Fibroblast of lung (primary cell): Measurements from ENCODE around the gene GARIN5B. TPM values are rescaled to one million over a fixed set of nuclear protein-coding genes. Genes with fewer than 3 reads are reported as not detected.
"Not testable (repeated sequence)": the region's sequence is repeated elsewhere in the genome, so short reads cannot be mapped to it uniquely, and the experiment has no call there.

Experiments
- DNase-seq, 2 donors: peaks; one replicate each; pipeline versions ENCODE4 v3.0.0 to v3.0.0-alpha.2; 2010; ENCODE audit warnings: low read depth in 2 of 2
- H2AFZ ChIP-seq: 2 replicates; pipeline ENCODE4 v1.5.1; 2012; ENCODE audit warnings: low read length, control low read depth, inconsistent platforms
- H3K27ac ChIP-seq: 2 replicates; pipeline ENCODE4 v1.5.1; 2011; ENCODE audit warnings: low read length, control low read depth; ENCODE audit not compliant: insufficient read depth
- H3K27me3 ChIP-seq: 2 replicates; pipeline ENCODE4 v1.5.1; 2011; ENCODE audit warnings: mild to moderate bottlenecking, low read length; ENCODE audit not compliant: control insufficient read depth, insufficient read depth
- H3K36me3 ChIP-seq: 2 replicates; pipeline ENCODE4 v1.5.1; 2011; ENCODE audit warnings: low read length; ENCODE audit not compliant: control insufficient read depth, insufficient read depth
- H3K4me1 ChIP-seq: 2 replicates; pipeline ENCODE4 v1.5.1; 2011; ENCODE audit warnings: low read length; ENCODE audit not compliant: control insufficient read depth, insufficient read depth; ENCODE audit errors: extremely low read depth
- H3K4me2 ChIP-seq: 2 replicates; pipeline ENCODE4 v1.5.1; 2011; ENCODE audit warnings: low read length, control low read depth; ENCODE audit not compliant: insufficient read depth; ENCODE audit errors: extremely low read depth
- H3K4me3 ChIP-seq, 4 experiments: fragments of 200-600 bp in 1 of 4; sonication (generic) in 1 of 4; replicated peaks in 1 of 4; 2 replicates each; pipeline ENCODE4 v1.5.1; 2011 to 2016; ENCODE audit warnings: low read length in 4 of 4, low read depth in 3 of 4, mild to moderate bottlenecking in 3 of 4, control low read depth in 2 of 4, inconsistent platforms in 1 of 4, mixed read lengths in 1 of 4; ENCODE audit not compliant: insufficient read depth in 1 of 4; ENCODE audit errors: control extremely low read depth in 1 of 4
- H3K79me2 ChIP-seq: 2 replicates; pipeline ENCODE4 v1.5.1; 2012; ENCODE audit warnings: mild to moderate bottlenecking, low read length, inconsistent platforms; ENCODE audit not compliant: control insufficient read depth, insufficient read depth
- H3K9ac ChIP-seq: 2 replicates; pipeline ENCODE4 v1.5.1; 2011; ENCODE audit warnings: mild to moderate bottlenecking, low read length, control low read depth; ENCODE audit not compliant: insufficient read depth
- H3K9me3 ChIP-seq: 2 replicates; pipeline ENCODE4 v1.5.1; 2012; ENCODE audit warnings: low read depth, low read length; ENCODE audit not compliant: control insufficient read depth, insufficient read depth
- H4K20me1 ChIP-seq: 2 replicates; pipeline ENCODE4 v1.5.1; 2011; ENCODE audit warnings: low read length; ENCODE audit not compliant: control insufficient read depth, insufficient read depth; ENCODE audit errors: extremely low read depth
- CTCF ChIP-seq, 2 donors: IDR thresholded peaks in 1 of 2; conservative IDR thresholded peaks in 1 of 2; 1 replicate in 1 of 2; 2 replicates in 1 of 2; pipeline ENCODE4 v1.5.1; 2011 to 2012; ENCODE audit warnings: low read length in 2 of 2, control low read depth in 1 of 2, inconsistent platforms in 1 of 2, low read depth in 1 of 2, mild to moderate bottlenecking in 1 of 2
- EZH2 ChIP-seq: IDR thresholded peaks from 2 replicates; pipeline ENCODE4 v1.5.1; 2012; ENCODE audit warnings: low read length, control low read depth, mild to moderate bottlenecking; ENCODE audit errors: missing control alignments
- polyA minus RNA-seq: library from RNA; depleted of rRNA, polyadenylated mRNA; stranded (reverse); fragments of >200 nt; gene quantifications from 2 replicates; pipeline ENCODE4 v1.2.3, GENCODE V29; 2011; ENCODE audit warnings: low replicate concordance
- polyA plus RNA-seq, 2 donors: library from polyadenylated mRNA; depleted of rRNA in 1 of 2; stranded (reverse) in 1 of 2; unstranded in 1 of 2; fragments of >200 nt; gene quantifications; 2 replicates each; pipeline ENCODE4 v1.2.1, GENCODE V29; 2011 to 2012; ENCODE audit warnings: missing spikeins in 1 of 2
- total RNA-seq: library from RNA; depleted of rRNA; stranded (reverse); fragments of >200 nt; gene quantifications from 2 replicates; pipeline ENCODE4 v1.2.1, GENCODE V29; 2014

Gene GARIN5B
- not detected in 2 replicates for total RNA-seq
- polyA plus RNA-seq, result not detected in 2 replicates
- polyA plus RNA-seq (2012), result not detected in 2 replicates
- polyA minus RNA-seq, result not detected in 2 replicates

GRCh38 chr19:55362990-55363716, at the start of gene GARIN5B:
Gene GARIN5B, minus strand, starts transcription at chr19:55363260. Its CDS starts 194 bp downstream, at chr19:55363066.
- H3K9ac ChIP-seq, result no peak within 1 kb of the TSS
- H3K36me3 ChIP-seq, result no peaks in the 10 kb centered on the region
- H3K4me1 ChIP-seq, result no peaks in the 10 kb centered on the region
- H3K27ac ChIP-seq, result no peak within 1 kb of the TSS
- DNase-seq, result no peak
- H3K9me3 ChIP-seq, result no peaks in the 10 kb centered on the region
- H3K79me2 ChIP-seq, result no peaks in the 10 kb centered on the region
- no peak within 1 kb of the TSS for H3K4me3 ChIP-seq
- no peaks in the 10 kb centered on the region for H4K20me1 ChIP-seq
- no peak within 1 kb of the TSS for H2AFZ ChIP-seq
- no peaks in the 10 kb centered on the region for H3K27me3 ChIP-seq
- TF ChIP-seq CTCF (conservative IDR thresholded peaks at IDR 0.05 in 1 of 2, IDR thresholded peaks at IDR 0.05 in 1 of 2; ENCODE audit: low read depth in 1 of 2, low read length in 2 of 2) (no peak), EZH2 (no peak)
- H3K4me2 ChIP-seq, result no peak within 1 kb of the TSS

GRCh38 chr19:55410168-55410567, 47.1 kb upstream of the GARIN5B start:
- H3K36me3 ChIP-seq, result peaks cover 12% of the 10 kb centered on the region
- H3K9ac ChIP-seq, result no peak overlapping the region
- no peak for DNase-seq
- H3K79me2 ChIP-seq, result peaks cover 22% of the 10 kb centered on the region
- H3K9me3 ChIP-seq, result no peaks in the 10 kb centered on the region
- H3K4me1 ChIP-seq, result peaks cover 17% of the 10 kb centered on the region
- H3K4me3 ChIP-seq, result no peak overlapping the region
- H3K4me2 ChIP-seq, result no peak overlapping the region
- H3K27ac ChIP-seq, result no peak overlapping the region
- no peaks in the 10 kb centered on the region for H3K27me3 ChIP-seq
- H2AFZ ChIP-seq, result no peak overlapping the region
- TF ChIP-seq CTCF (conservative IDR thresholded peaks at IDR 0.05 in 1 of 2, IDR thresholded peaks at IDR 0.05 in 1 of 2; ENCODE audit: low read depth in 1 of 2, low read length in 2 of 2) (no peak), EZH2 (no peak)
- peaks cover 2% of the 10 kb centered on the region for H4K20me1 ChIP-seq

GRCh38 chr19:55409179-55409578, 46.1 kb upstream of the GARIN5B start:
- H3K4me3 ChIP-seq, H3K9ac ChIP-seq, H3K27me3 ChIP-seq, H3K4me2 ChIP-seq, H3K9me3 ChIP-seq, DNase-seq, H4K20me1 ChIP-seq, H2AFZ ChIP-seq, H3K27ac ChIP-seq: not testable (repeated sequence)
- Histone ChIP-seq H3K4me1 (peaks cover 19% of the 10 kb centered on the region), H3K36me3 (peaks cover 13% of the 10 kb centered on the region), H3K79me2 (peaks cover 28% of the 10 kb centered on the region)
